A549 (cell line): ENCODE results near the gene PPP1R2. TPM values are rescaled to one million over a fixed set of nuclear protein-coding genes. Genes with fewer than 3 reads are reported as not detected.

Experiments
- ATAC-seq, 2 experiments: fragments of 200-7000 bp in 1 of 2; fragments of >200 bp in 1 of 2; cut with Nextera tagmentation in 1 of 2; cut with Tn5 transposase in 1 of 2; 3 replicates each; pipeline versions ENCODE4 v1.8.0 to v1.9.1; 2018 to 2020; ENCODE audit warnings: mild to moderate bottlenecking in 1 of 2, moderate library complexity in 1 of 2
- CTCF ChIA-PET: fragments of 300-600 bp; sonication (Branson Sonifier 250); formaldehyde crosslinking; extraction: SDS; loops from one replicate; lab custom pipeline; 2021; ENCODE audit warnings: antibody characterized with exemption, inconsistent platforms; lab: Yijun Ruan, JAX
- POLR2A ChIA-PET: fragments of 350-600 bp; formaldehyde crosslinking; extraction: SDS; loops from one replicate; lab custom pipeline; 2021; ENCODE audit warnings: antibody characterized with exemption, inconsistent platforms; lab: Yijun Ruan, JAX
- DNase-seq, 2 experiments: peaks; one replicate each; pipeline versions ENCODE4 v3.0.0 to v3.0.0-alpha.2; 2011 to 2016; ENCODE audit warnings: low read depth in 1 of 2, low spot score in 1 of 2
- FAIRE-seq: peaks from 2 replicates; lab custom pipeline; 2011; peaks lifted over from hg19 to GRCh38; lab: Jason Lieb, UNC
- H3K27ac ChIP-seq, 2 experiments: fragments of >200 bp; sonication (Bioruptor Twin); formaldehyde crosslinking; 3 replicates each; pipeline ENCODE4 v1.5.1; 2016 to 2017
- H3K4me1 ChIP-seq: fragments of >200 bp; sonication (Bioruptor Twin); formaldehyde crosslinking; 3 replicates; pipeline ENCODE4 v1.6.1; 2016
- H3K4me2 ChIP-seq: fragments of >200 bp; sonication (Bioruptor Twin); formaldehyde crosslinking; 3 replicates; pipeline ENCODE4 v1.6.1; 2016
- H3K4me3 ChIP-seq: fragments of >200 bp; sonication (Bioruptor Twin); formaldehyde crosslinking; 3 replicates; pipeline ENCODE4 v1.5.1; 2016
- H3K9me3 ChIP-seq: fragments of >200 bp; sonication (Bioruptor Twin); formaldehyde crosslinking; 3 replicates; pipeline ENCODE4 v1.6.1; 2016
- BCL3 ChIP-seq: fragments of >200 bp; sonication (Bioruptor Twin); formaldehyde crosslinking; IDR thresholded peaks from 3 replicates; pipeline ENCODE4 v1.6.1; 2016
- CBX2 ChIP-seq: fragments of 200-600 bp; sonication (generic); IDR thresholded peaks from 2 replicates; pipeline ENCODE4 v1.6.1; 2016; ENCODE audit warnings: low read depth, mild to moderate bottlenecking, borderline replicate concordance
- CBX8 ChIP-seq: fragments of 200-600 bp; sonication (generic); IDR thresholded peaks from 2 replicates; pipeline ENCODE4 v1.6.1; 2016
- CHD4 ChIP-seq: fragments of 200-600 bp; sonication (generic); IDR thresholded peaks from 2 replicates; pipeline ENCODE4 v1.6.1; 2016; ENCODE audit warnings: antibody characterized with exemption, mild to moderate bottlenecking, borderline replicate concordance
- E2F6 ChIP-seq: IDR thresholded peaks from 2 replicates; pipeline ENCODE4 v1.6.1; 2012; ENCODE audit warnings: low read depth, borderline replicate concordance
- EHMT2 ChIP-seq: fragments of 200-600 bp; sonication (generic); IDR thresholded peaks from 2 replicates; pipeline ENCODE4 v1.6.1; 2016; ENCODE audit warnings: antibody characterized with exemption, low read depth, mild to moderate bottlenecking, moderate library complexity
- ELK1 ChIP-seq: fragments of 150-350 bp; IDR thresholded peaks from 2 replicates; pipeline ENCODE4 v1.6.1; 2014; ENCODE audit warnings: low read depth, mild to moderate bottlenecking, low read length
- EP300 ChIP-seq, 2 experiments: fragments of >200 bp; sonication (Bioruptor Twin); formaldehyde crosslinking; IDR thresholded peaks; 2 replicates in 1 of 2; 3 replicates in 1 of 2; pipeline ENCODE4 v1.6.1; 2016 to 2017
- ESRRA ChIP-seq: fragments of 150-350 bp; IDR thresholded peaks from 2 replicates; pipeline ENCODE4 v1.6.1; 2014; ENCODE audit warnings: mild to moderate bottlenecking, low read length, borderline replicate concordance
- FOSL2 ChIP-seq, 2 experiments: fragments of 450-650 bp in 1 of 2; fragments of >200 bp in 1 of 2; sonication (Bioruptor Twin) in 1 of 2; formaldehyde crosslinking; IDR thresholded peaks; 2 replicates each; pipeline versions ENCODE4 v1.5.0 to v1.6.1; 2016 to 2020; ENCODE audit warnings: mild to moderate bottlenecking in 1 of 2, moderate library complexity in 1 of 2
- FOXS1 ChIP-seq: fragments of 250-450 bp; sonication (Bioruptor Pico); IDR thresholded peaks from 2 replicates; pipeline ENCODE4 v1.5.0; 2020; ENCODE audit warnings: mild to moderate bottlenecking, moderate library complexity
- HES2 ChIP-seq: fragments of >200 bp; sonication (Bioruptor Twin); formaldehyde crosslinking; IDR thresholded peaks from 2 replicates; pipeline ENCODE4 v1.6.1; 2016
- HEYL ChIP-seq: fragments of 250-450 bp; sonication (Bioruptor Pico); IDR thresholded peaks from 2 replicates; pipeline ENCODE4 v1.8.0; 2021; ENCODE audit warnings: mild to moderate bottlenecking, moderate library complexity
- HOXB5 ChIP-seq: fragments of 250-450 bp; sonication (Bioruptor Pico); IDR thresholded peaks from 2 replicates; pipeline ENCODE4 v1.5.0; 2020; ENCODE audit warnings: mild to moderate bottlenecking, moderate library complexity
- JUN ChIP-seq, 2 experiments: fragments of >200 bp; sonication (Bioruptor Twin); formaldehyde crosslinking; IDR thresholded peaks; 2 replicates in 1 of 2; 3 replicates in 1 of 2; pipeline ENCODE4 v1.6.1; 2016 to 2017
- KDM1A ChIP-seq: fragments of 200-600 bp; sonication (generic); IDR thresholded peaks from 2 replicates; pipeline ENCODE4 v1.6.1; 2016; ENCODE audit warnings: low read depth, mild to moderate bottlenecking
- KDM5A ChIP-seq: fragments of 200-600 bp; sonication (generic); IDR thresholded peaks from 2 replicates; pipeline ENCODE4 v1.6.1; 2016; ENCODE audit warnings: antibody characterized with exemption, mild to moderate bottlenecking
- MAFK ChIP-seq: fragments of 450-650 bp; IDR thresholded peaks from 2 replicates; pipeline ENCODE4 v1.6.1; 2014; ENCODE audit not compliant: partially characterized antibody
- MAX ChIP-seq: IDR thresholded peaks from 2 replicates; pipeline ENCODE4 v1.6.1; 2012
- MAZ ChIP-seq: fragments of 150-350 bp; IDR thresholded peaks from 2 replicates; pipeline ENCODE4 v1.6.1; 2014; ENCODE audit warnings: antibody characterized with exemption, low read depth, low read length, borderline replicate concordance
- PHF8 ChIP-seq: fragments of 200-600 bp; sonication (generic); IDR thresholded peaks from 2 replicates; pipeline ENCODE4 v1.6.1; 2016; ENCODE audit warnings: low read depth, mild to moderate bottlenecking, antibody characterized with exemption, moderate library complexity, borderline replicate concordance
- POLR2AphosphoS2 ChIP-seq: conservative IDR thresholded peaks from 2 replicates; pipeline ENCODE4 v1.6.1; 2012; ENCODE audit warnings: low read length, improper control_type of control experiment, inconsistent platforms
- RAD21 ChIP-seq, 2 experiments: fragments of >200 bp in 1 of 2; sonication (Bioruptor Twin) in 1 of 2; formaldehyde crosslinking in 1 of 2; IDR thresholded peaks in 1 of 2; conservative IDR thresholded peaks in 1 of 2; 2 replicates in 1 of 2; 3 replicates in 1 of 2; pipeline ENCODE4 v1.6.1; 2012 to 2018; ENCODE audit warnings: inconsistent platforms in 1 of 2
- RFX5 ChIP-seq: fragments of 450-650 bp; IDR thresholded peaks from 2 replicates; pipeline ENCODE4 v1.7.1; 2014; ENCODE audit warnings: antibody characterized with exemption, mild to moderate bottlenecking, moderate library complexity
- SMC3 ChIP-seq: fragments of >200 bp; sonication (Bioruptor Twin); formaldehyde crosslinking; IDR thresholded peaks from 3 replicates; pipeline ENCODE4 v1.6.1; 2018; ENCODE audit warnings: inconsistent platforms
- SREBF2 ChIP-seq: fragments of 450-650 bp; IDR thresholded peaks from 2 replicates; pipeline ENCODE4 v1.6.1; 2014; ENCODE audit warnings: mild to moderate bottlenecking, moderate library complexity
- USF2 ChIP-seq: fragments of 450-650 bp; IDR thresholded peaks from 2 replicates; pipeline ENCODE4 v1.6.1; 2014; ENCODE audit warnings: antibody characterized with exemption
- ZFP36 ChIP-seq: fragments of 450-650 bp; IDR thresholded peaks from 2 replicates; pipeline ENCODE4 v1.6.1; 2014; ENCODE audit warnings: borderline replicate concordance; ENCODE audit not compliant: partially characterized antibody
- ZSCAN20 ChIP-seq: fragments of 250-450 bp; sonication (Bioruptor Pico); IDR thresholded peaks from 2 replicates; pipeline ENCODE4 v1.8.0; 2022; ENCODE audit warnings: mild to moderate bottlenecking, moderate library complexity
- WGBS: methylation state at CpG from one replicate; pipeline ENCODE4 v1.1.6; 2017; ENCODE audit errors: missing lambda C conversion rate; 5-methylcytosine and 5-hydroxymethylcytosine counted together
- polyA plus RNA-seq, 4 experiments: library from polyadenylated mRNA; depleted of rRNA in 3 of 4; stranded (reverse); fragments of >200 nt; fragmentation: RNase III in 1 of 4; extraction: RNeasy Plus Mini Kit Qiagen cat#74134 plus additional on column Dnase treatment in 1 of 4; gene quantifications; 2 replicates in 3 of 4; 3 replicates in 1 of 4; pipeline ENCODE4 v1.2.3, GENCODE V29; 2011 to 2017

The PPP1R2 gene
- polyA plus RNA-seq, 2 of the 4 experiments (the other 2 are of a cell fraction), result 13.4 to 47.3 TPM

GRCh38 chr3:195532345-195532744 is 10.8 kb downstream of the PPP1R2 start:
- ChIA-PET CTCF (interaction anchor here (1.5 kb wide), 1 partner anchor 262 kb away, joined by 5 read pairs; the partner anchor contains the start of gene XXYLT1), POLR2A (interaction anchor here (1.0 kb wide), 1 partner anchor 11 kb away, joined by 3 read pairs; the partner anchor contains the start of gene PPP1R2)
- Histone ChIP-seq H3K27ac (no peak overlapping the region), H3K4me2 (no peak overlapping the region), H3K9me3 (no peaks in the 10 kb centered on the region), H3K4me1 (no peaks in the 10 kb centered on the region), H3K4me3 (no peak overlapping the region)
- DNase-seq (no peak), ATAC-seq (no peak), FAIRE-seq (no peak)
- 91% methylated on average over 3 of the region's 3 CpGs for WGBS
- TF ChIP-seq ESRRA (no peak), KDM1A (no peak), ELK1 (no peak), HEYL (CRISPR knock-in tag) (no peak), CBX8 (no peak), ZFP36 (no peak), MAFK (no peak)

GRCh38 chr3:195531683-195532082 is 11.4 kb downstream of the PPP1R2 start:
- Histone ChIP-seq H3K4me1 (no peaks in the 10 kb centered on the region), H3K4me3 (no peak overlapping the region), H3K4me2 (no peak overlapping the region), H3K27ac (no peak overlapping the region), H3K9me3 (no peaks in the 10 kb centered on the region)
- 73% methylated on average over 5 of the region's 5 CpGs for WGBS
- ATAC-seq (no peak), DNase-seq (no peak), FAIRE-seq (no peak)
- ChIA-PET POLR2A (interaction anchor here (1.0 kb wide), 1 partner anchor 12 kb away, joined by 3 read pairs; the partner anchor contains the start of gene PPP1R2), CTCF (interaction anchor here (0.6 to 1.5 kb wide), 2 partner anchors 261 to 562 kb away, joined by 3 to 5 read pairs; partner anchors contain the start of gene XXYLT1)
- no peak for TF ChIP-seq USF2
- TF ChIP-seq FOXS1 (CRISPR knock-in tag), result no peak
- no peak for TF ChIP-seq KDM5A
- TF ChIP-seq ZSCAN20 (CRISPR knock-in tag), result no peak
- no peak for TF ChIP-seq RAD21 (conservative IDR thresholded peaks at IDR 0.05 in 1 of 2, IDR thresholded peaks at IDR 0.05 in 1 of 2)
- no peak for TF ChIP-seq MAX
- TF ChIP-seq RFX5, result no peak
- TF ChIP-seq EHMT2, result no peak
- TF ChIP-seq POLR2AphosphoS2, result no peak
- no peak for TF ChIP-seq FOSL2 (IDR thresholded peaks at IDR 0.05)
- no peak for TF ChIP-seq FOSL2 (CRISPR knock-in tag; IDR thresholded peaks at IDR 0.05)

- CTCF ChIA-PET, result interaction anchor here (14.7 kb wide), 1 partner anchor 255 kb away, joined by 186 read pairs; the partner anchor contains the start of gene XXYLT1
- Histone ChIP-seq H3K9me3 (no peaks in the 10 kb centered on the region), H3K4me3 (no peak overlapping the region), H3K4me2 (no peak overlapping the region), H3K27ac (no peak overlapping the region), H3K4me1 (no peaks in the 10 kb centered on the region)
- ATAC-seq (no peak), DNase-seq (no peak), FAIRE-seq (no peak)
- POLR2A ChIA-PET, result interaction anchor here (0.8 kb wide), 1 partner anchor 17 kb away, joined by 3 read pairs; the partner anchor contains the start of gene PPP1R2
- WGBS, result 95% methylated on average over 4 of the region's 4 CpGs
- no peak for TF ChIP-seq EP300 (IDR thresholded peaks at IDR 0.05)
- no peak for TF ChIP-seq SMC3
- TF ChIP-seq CBX2, result no peak
- no peak for TF ChIP-seq FOSL2 (IDR thresholded peaks at IDR 0.05)
- TF ChIP-seq FOSL2 (CRISPR knock-in tag; IDR thresholded peaks at IDR 0.05), result no peak
- TF ChIP-seq RAD21 (conservative IDR thresholded peaks at IDR 0.05 in 1 of 2, IDR thresholded peaks at IDR 0.05 in 1 of 2), result no peak
- TF ChIP-seq JUN (IDR thresholded peaks at IDR 0.05), result no peak
- TF ChIP-seq KDM1A, result no peak
- no peak for TF ChIP-seq HOXB5 (CRISPR knock-in tag)
- TF ChIP-seq BCL3, result no peak
- no peak for TF ChIP-seq PHF8
- TF ChIP-seq SREBF2, result no peak
- no peak for TF ChIP-seq MAZ
- no peak for TF ChIP-seq E2F6
- no peak for TF ChIP-seq CHD4
- no peak for TF ChIP-seq KDM5A
- TF ChIP-seq ESRRA, result no peak
- no peak for TF ChIP-seq HES2
Observed at GRCh38 chr3:195526492-195526891, 16.6 kb downstream of the PPP1R2 start.
